Measurements from ENCODE around the gene SLC5A6.

The SLC5A6 gene

DNA sequence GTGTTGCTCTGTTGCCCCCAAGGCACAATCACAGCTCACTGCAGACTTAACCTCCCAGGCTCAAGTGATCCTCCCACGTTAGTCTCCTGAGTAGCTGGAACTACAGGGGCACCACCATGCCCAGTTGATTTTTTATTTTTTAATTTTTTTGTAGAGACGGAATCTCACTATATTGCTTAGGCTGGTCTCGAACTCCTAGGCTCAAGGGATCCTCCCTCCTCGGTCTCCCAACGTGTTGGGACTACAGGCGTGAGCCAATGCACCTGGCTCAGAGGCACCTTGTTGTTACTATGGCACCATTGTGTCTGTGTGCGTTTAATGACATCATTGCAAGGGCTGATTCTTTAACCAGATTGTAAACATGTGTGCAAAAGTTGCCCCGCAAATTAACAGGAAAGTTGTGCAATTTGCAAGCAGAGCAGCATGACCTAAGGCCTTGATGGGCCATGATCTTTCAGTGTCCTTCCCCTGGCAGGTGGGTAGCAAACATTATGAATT, 40.7 kb downstream of the SLC5A6 start:
- no peak for DNase-seq

GRCh38 chr2:27170581-27171337, 41.3 kb downstream of the SLC5A6 start:
- no peak for DNase-seq

DNA sequence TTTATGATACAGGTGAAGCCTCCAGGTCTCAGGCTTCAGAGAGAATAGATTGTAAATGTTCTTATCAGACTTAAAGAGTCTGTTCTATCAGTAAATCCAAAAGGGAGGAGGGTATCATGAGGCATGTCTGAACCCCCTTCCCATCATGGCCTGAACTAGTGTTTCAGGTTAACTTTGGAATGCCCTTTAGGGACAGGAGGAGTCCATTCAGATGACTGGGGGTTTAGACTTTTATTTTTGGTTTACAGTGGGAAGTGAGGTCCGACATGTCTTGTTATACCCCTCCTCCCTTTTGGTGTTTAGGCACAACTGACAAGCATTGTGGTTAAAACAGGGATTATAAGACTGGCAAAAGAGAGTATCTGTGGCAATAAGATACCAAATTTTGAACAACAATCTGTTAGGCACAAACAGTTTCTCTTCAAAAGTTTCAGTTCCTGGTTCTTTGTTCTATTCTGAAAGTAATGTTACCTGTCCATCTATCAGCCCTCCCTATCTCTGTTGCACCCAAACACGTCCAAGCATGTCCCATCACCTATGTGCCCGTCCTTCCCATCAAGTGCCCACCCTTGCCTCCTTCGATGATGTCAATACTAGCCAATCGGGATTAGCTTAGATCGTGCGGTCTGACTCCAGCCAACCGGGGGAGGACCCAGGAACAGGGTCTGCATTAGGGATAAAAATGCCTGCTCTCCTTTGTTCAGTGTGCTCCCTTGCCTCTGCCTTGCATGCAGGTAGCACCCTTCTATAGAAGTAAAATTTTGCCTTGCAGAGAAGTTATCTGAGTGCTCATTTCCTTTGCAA, 46.9 kb downstream of the SLC5A6 start:
- no peak for DNase-seq

- no peak for DNase-seq
Measured at GRCh38 chr2:27162151-27163121, 49.6 kb downstream of the SLC5A6 start.

- no peak for DNase-seq
Measured at GRCh38 chr2:27160191-27160590, 51.9 kb downstream of the SLC5A6 start.

GRCh38 chr2:27159271-27159670, 52.8 kb downstream of the SLC5A6 start:
- DNase-seq, result no peak

DNA sequence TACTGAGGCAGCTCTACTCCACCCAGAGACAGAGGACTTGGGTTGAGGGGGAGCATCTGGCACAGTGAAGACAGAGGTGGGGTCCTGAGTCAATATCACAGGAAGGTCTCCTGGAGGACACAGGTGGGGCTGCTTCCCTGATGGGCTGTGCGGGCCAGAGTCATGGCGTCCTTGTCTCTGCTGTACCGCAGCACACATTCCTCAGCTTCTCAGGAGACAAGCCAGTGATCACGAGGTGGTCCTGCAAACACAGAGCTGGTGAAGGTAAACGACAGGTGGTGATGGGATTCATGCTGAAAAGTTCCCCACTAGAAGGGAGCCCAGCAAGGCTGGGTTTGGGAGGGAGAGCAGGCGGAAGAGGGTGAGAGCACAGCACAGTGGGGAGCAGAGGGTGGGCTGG, 53.6 kb downstream of the SLC5A6 start:
- no peak for DNase-seq

DNA sequence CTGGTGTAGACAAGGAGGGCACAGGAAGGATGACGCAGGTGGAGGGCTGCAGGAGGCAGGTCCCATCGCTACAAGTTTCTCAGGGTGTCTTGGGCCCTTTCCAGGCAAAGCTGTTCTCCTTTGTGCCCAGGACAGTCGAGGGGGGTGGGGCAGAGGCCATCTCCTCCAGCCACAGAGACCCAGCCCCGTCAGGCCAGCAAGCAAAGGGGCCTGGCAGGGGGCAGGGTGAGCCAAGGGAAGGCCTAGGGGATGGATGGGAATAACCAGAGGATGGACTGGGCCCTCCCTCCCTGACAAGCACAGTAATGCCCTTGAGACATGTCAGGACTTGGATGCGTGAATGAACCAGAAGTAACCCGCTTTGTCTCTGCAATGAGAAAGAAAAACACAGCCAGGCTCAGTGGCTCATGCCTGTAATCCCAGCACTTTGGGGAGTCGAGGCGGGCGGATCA, 57.0 kb downstream of the SLC5A6 start:
- no peak for DNase-seq

- DNase-seq, result no peak
Measured at GRCh38 chr2:27154488-27154887, 57.6 kb downstream of the SLC5A6 start.

GRCh38 chr2:27152796-27153464, 59.1 kb downstream of the SLC5A6 start:
- no peak for DNase-seq

DNA sequence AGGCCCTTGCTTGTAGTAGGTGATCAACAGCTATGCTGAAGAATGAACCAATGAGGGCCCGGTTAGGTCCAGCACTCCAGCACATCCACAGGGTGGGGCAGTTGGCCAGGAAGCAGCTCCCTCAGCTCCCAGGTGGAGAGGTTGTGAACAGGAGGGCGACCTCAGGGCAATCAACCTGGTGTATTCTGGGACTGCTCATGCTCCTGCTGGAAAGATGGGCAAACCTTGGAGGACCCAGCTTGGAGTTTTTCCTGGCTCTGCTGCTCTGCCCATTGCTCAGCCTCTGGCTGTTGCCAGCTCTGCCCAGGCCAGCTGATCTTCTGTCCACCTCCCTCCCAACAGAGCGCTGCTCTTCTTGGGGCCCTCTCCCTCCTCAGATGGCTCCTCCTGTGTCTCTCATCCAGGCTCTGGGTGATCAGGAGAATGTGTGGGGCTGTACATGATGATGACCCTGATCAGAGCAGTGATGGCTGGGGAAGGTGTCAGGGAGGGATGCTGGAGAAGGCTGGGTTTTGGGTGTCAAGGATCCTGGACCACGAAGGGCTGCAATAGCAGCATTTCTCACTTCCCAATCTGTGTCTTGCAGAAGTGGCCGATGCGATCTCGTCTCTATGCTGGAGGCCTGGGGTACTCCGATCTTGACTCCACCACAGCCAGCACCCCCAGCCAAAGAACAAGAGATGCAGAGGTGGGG, 59.8 kb downstream of the SLC5A6 start:
- no peak for DNase-seq

DNA sequence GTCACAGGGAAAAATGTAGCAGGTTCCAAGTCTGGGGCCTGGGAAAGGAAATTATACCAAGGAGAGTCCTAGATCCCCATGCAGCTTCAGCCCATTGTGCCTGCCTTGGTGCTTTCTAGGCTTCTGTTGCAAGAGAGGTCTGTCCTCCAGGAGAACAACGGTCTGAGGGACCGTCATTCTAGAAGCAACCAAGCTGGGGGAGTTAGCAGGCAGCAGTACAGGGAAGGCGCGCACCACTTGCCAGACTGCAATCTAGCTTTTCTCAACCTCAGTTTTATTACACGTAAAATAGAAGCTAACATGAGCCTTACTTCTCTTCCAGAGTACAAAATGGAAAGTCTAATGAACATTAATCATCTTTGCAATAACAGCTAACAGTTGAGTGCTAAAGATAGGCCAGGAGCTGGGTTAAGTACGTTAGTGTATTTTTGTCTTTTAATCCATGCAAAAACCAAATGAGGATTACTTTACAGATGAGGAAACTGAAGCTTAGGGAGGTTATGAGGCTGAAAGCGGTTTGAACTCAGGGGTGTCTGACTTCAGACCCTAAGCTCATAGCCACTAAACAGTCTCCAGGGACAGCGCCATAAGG, 61.3 kb downstream of the SLC5A6 start:
- DNase-seq, result no peak
